GM23248 (cell line): ENCODE measurements around the gene EZR. TPM values are rescaled to one million over a fixed set of nuclear protein-coding genes. Genes with fewer than 3 reads are reported as not detected.

ENCODE experiments used
- DNase-seq: peaks from one replicate; pipeline ENCODE4 v3.0.0-alpha.2; 2015
- H2AFZ ChIP-seq: fragments of 200-600 bp; sonication (generic); 2 replicates; pipeline ENCODE4 v1.6.1; 2016; ENCODE audit warnings: antibody characterized with exemption
- H3F3A ChIP-seq: fragments of 200-600 bp; sonication (generic); 2 replicates; pipeline ENCODE4 v1.6.1; 2016; ENCODE audit warnings: mild to moderate bottlenecking, antibody characterized with exemption, mixed run types; ENCODE audit not compliant: insufficient read depth
- H3K27ac ChIP-seq: fragments of 200-600 bp; sonication (generic); 2 replicates; pipeline ENCODE4 v1.5.1; 2016; ENCODE audit warnings: mild to moderate bottlenecking
- H3K27me3 ChIP-seq: fragments of 200-600 bp; sonication (generic); replicated peaks from 2 replicates; pipeline ENCODE4 v1.6.1; 2016; ENCODE audit warnings: mild to moderate bottlenecking; ENCODE audit not compliant: insufficient read depth
- H3K36me3 ChIP-seq: fragments of 200-600 bp; sonication (generic); 2 replicates; pipeline ENCODE4 v1.6.1; 2016; ENCODE audit warnings: low read depth, mild to moderate bottlenecking
- H3K4me1 ChIP-seq: fragments of 200-600 bp; sonication (generic); 2 replicates; pipeline ENCODE4 v1.6.1; 2016; ENCODE audit warnings: mild to moderate bottlenecking; ENCODE audit not compliant: insufficient read depth
- H3K4me2 ChIP-seq: fragments of 200-600 bp; sonication (generic); one replicate; pipeline ENCODE4 v1.6.1; 2016; ENCODE audit warnings: mild to moderate bottlenecking; ENCODE audit not compliant: unreplicated experiment
- H3K4me3 ChIP-seq: fragments of 200-600 bp; sonication (generic); 2 replicates; pipeline ENCODE4 v1.5.1; 2016; ENCODE audit warnings: mild to moderate bottlenecking
- H3K79me2 ChIP-seq: fragments of 200-600 bp; sonication (generic); 2 replicates; pipeline ENCODE4 v1.6.1; 2016; ENCODE audit warnings: mild to moderate bottlenecking; ENCODE audit not compliant: insufficient read depth
- H3K9ac ChIP-seq: fragments of 200-600 bp; sonication (generic); 2 replicates; pipeline ENCODE4 v1.6.1; 2016; ENCODE audit warnings: mild to moderate bottlenecking
- H3K9me2 ChIP-seq: fragments of 200-600 bp; sonication (generic); 2 replicates; pipeline ENCODE4 v1.6.1; 2016; ENCODE audit warnings: mixed run types, mild to moderate bottlenecking, moderate library complexity; ENCODE audit not compliant: insufficient read depth
- H3K9me3 ChIP-seq: fragments of 200-600 bp; sonication (generic); one replicate; pipeline ENCODE4 v1.6.1; 2017; ENCODE audit warnings: low read depth
- H4K20me1 ChIP-seq: fragments of 200-600 bp; sonication (generic); 2 replicates; pipeline ENCODE4 v1.6.0; 2016; ENCODE audit not compliant: insufficient read depth
- EZH2 ChIP-seq: fragments of 200-600 bp; sonication (generic); IDR thresholded peaks from 2 replicates; pipeline ENCODE4 v1.6.1; 2018; ENCODE audit warnings: antibody characterized with exemption, mild to moderate bottlenecking; ENCODE audit not compliant: insufficient read depth, poor library complexity, severe bottlenecking
- EZH2phosphoT487 ChIP-seq: fragments of 200-600 bp; sonication (generic); IDR thresholded peaks from 2 replicates; pipeline ENCODE4 v1.6.1; 2018; ENCODE audit warnings: antibody characterized with exemption, moderate library complexity, mild to moderate bottlenecking, low read depth; ENCODE audit not compliant: insufficient read depth
- WGBS, 2 experiments: methylation state at CpG; one replicate each; pipeline ENCODE4 v1.1.6; 2015 to 2017; ENCODE audit warnings: low lambda C conversion rate in 2 of 2, low coverage in 1 of 2; ENCODE audit errors: missing lambda C conversion rate in 2 of 2; 5-methylcytosine and 5-hydroxymethylcytosine counted together
- in situ Hi-C: fragments of 300-500 bp; cut with MboI; formaldehyde crosslinking; loops from 2 replicates; pipeline ENCODE4 v1.15.0; 2020
- polyA plus RNA-seq: library from polyadenylated mRNA; unstranded; fragments of >200 nt; fragmentation: Nextera tagmentation; extraction: Ambion mirVana; gene quantifications from 2 replicates; pipeline ENCODE4 v1.2.1, GENCODE V29; 2016
- total RNA-seq: library from RNA; depleted of rRNA; stranded (reverse); fragments of >200 nt; shearing (Covaris generic); gene quantifications from 2 replicates; pipeline ENCODE4 v1.2.3, GENCODE V29; 2014

The EZR gene
- total and polyA plus RNA-seq, 2 experiments from 2014 or later = 52.4 to 65.2 TPM

DNA sequence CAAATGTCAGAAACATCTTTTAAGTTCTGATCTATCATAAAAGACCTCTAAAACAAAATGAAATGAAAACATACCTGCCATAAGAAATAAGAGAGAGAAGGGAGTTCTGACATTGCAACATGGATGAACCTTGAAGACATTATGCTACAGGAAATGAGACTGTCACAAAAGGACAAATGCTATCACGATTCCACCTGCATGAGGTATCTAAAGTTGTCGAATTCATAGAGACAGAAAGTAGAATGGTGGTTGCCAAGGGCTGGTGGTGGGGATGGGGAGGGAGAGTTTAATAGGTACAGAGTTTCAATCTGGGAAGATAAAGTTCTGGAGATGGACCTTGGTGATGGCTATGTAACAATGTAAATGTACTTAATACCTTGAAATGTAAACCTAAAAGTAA lies 3.3 kb downstream of the EZR start:
- no peak overlapping the region for H3K4me2 ChIP-seq
- in situ Hi-C loops = no loop called here
- H3K79me2 ChIP-seq = peaks cover 70% of the 10 kb centered on the region
- H2AFZ ChIP-seq = no peak overlapping the region
- H3K4me1 ChIP-seq = peaks cover 25% of the 10 kb centered on the region
- DNase-seq = no peak
- no peaks in the 10 kb centered on the region for H3K9me2 ChIP-seq
- TF ChIP-seq EZH2 (no peak), EZH2phosphoT487 (no peak)
- H3K9ac ChIP-seq = no peak overlapping the region
- H3K27ac ChIP-seq = no peak overlapping the region
- no peak overlapping the region for H3K4me3 ChIP-seq
- H3K27me3 ChIP-seq = no peaks in the 10 kb centered on the region
- H3F3A ChIP-seq = peaks cover 6% of the 10 kb centered on the region
- H3K9me3 ChIP-seq = no peaks in the 10 kb centered on the region
- H4K20me1 ChIP-seq = no peaks in the 10 kb centered on the region
- no peaks in the 10 kb centered on the region for H3K36me3 ChIP-seq
- WGBS, 2 experiments = 97 to 99% methylated on average over 2 of the region's 2 CpGs

DNA sequence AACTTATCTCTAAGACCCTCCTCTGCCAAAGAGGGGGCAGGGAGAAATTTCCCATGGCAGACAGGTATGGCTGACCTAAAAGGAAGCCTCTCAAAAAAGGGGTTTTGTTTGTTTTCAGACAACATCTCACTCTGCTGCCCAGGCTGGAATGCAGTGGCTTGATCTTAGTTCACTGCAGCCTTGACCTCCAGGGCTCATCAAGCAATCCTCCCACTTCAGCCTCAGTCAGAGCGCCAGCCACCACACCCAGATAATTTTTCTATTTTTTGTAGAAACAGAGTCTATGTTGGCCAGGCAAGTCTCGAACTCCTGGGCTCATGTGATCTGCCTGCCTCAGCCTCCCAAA lies 3.8 kb downstream of the EZR start:
- 93 to 94% methylated on average over 2 of the region's 2 CpGs for WGBS, 2 experiments
- Histone ChIP-seq H3K36me3 (no peaks in the 10 kb centered on the region), H3K4me2 (no peak overlapping the region)

GRCh38 chr6:158813032-158813431 lies 6.1 kb downstream of the EZR start:
- TF ChIP-seq EZH2phosphoT487 (no peak), EZH2 (no peak)
- no peak overlapping the region for H2AFZ ChIP-seq
- peaks cover 99% of the 10 kb centered on the region for H3K79me2 ChIP-seq
- no peaks in the 10 kb centered on the region for H4K20me1 ChIP-seq
- H3K9ac ChIP-seq = no peak overlapping the region
- no peak overlapping the region for H3K4me3 ChIP-seq
- in situ Hi-C loops = no loop called here
- WGBS, 2 experiments = 96 to 98% methylated on average over 3 of the region's 3 CpGs
- H3F3A ChIP-seq = no peaks in the 10 kb centered on the region
- peaks cover 28% of the 10 kb centered on the region for H3K4me1 ChIP-seq
- no peak overlapping the region for H3K27ac ChIP-seq
- 0 out of 2 replicates have a peak, but pooled peaks cover 4% of the 10 kb centered on the region for H3K36me3 ChIP-seq
- DNase-seq = no peak
- no peaks in the 10 kb centered on the region for H3K27me3 ChIP-seq
- H3K9me2 ChIP-seq = no peaks in the 10 kb centered on the region
- no peak overlapping the region for H3K4me2 ChIP-seq
- H3K9me3 ChIP-seq = no peaks in the 10 kb centered on the region

More for the DNA sequence above, 3.8 kb downstream of the EZR start:
- no peak for TF ChIP-seq EZH2phosphoT487
- TF ChIP-seq EZH2 = no peak
- Histone ChIP-seq H3K9me2 (no peaks in the 10 kb centered on the region), H3K79me2 (peaks cover 76% of the 10 kb centered on the region), H3K9ac (no peak overlapping the region), H3K27me3 (no peaks in the 10 kb centered on the region), H3K4me1 (peaks cover 25% of the 10 kb centered on the region), H3K4me3 (0 out of 2 replicates have a peak overlapping the region, but pooled peaks have one; percentile 7), H3K9me3 (no peaks in the 10 kb centered on the region), H3K27ac (no peak overlapping the region), H2AFZ (no peak overlapping the region), H4K20me1 (no peaks in the 10 kb centered on the region), H3F3A (peaks cover 6% of the 10 kb centered on the region)
- in situ Hi-C loops = no loop called here
- DNase-seq = no peak

DNA sequence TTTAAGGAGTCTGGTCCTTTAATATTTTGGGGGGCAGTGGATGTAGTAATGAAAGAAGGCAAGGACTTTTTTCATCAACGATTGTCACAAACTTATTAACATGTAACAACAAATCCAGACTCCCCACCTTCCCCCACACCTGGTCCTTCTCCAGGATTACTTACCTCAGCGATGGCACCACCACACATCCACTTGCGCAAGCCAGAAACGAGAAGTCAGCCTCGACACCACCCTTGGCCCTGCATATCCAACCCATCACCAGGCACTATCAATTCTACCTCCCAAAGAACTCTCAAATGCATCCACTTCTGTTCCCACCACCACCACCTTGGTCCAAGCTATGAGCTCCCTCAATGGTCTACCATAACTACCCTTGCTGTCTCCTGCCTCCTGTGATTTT lies 6.6 kb downstream of the EZR start:
- in situ Hi-C loops = no loop called here
- no peak for DNase-seq
- Histone ChIP-seq H3K27ac (no peak overlapping the region), H3K36me3 (0 out of 2 replicates have a peak, but pooled peaks cover 4% of the 10 kb centered on the region), H3K9me2 (no peaks in the 10 kb centered on the region), H2AFZ (no peak overlapping the region), H3F3A (no peaks in the 10 kb centered on the region), H3K4me2 (no peak overlapping the region), H4K20me1 (no peaks in the 10 kb centered on the region), H3K4me3 (no peak overlapping the region), H3K9ac (no peak overlapping the region), H3K79me2 (peaks cover 100% of the 10 kb centered on the region), H3K4me1 (peaks cover 27% of the 10 kb centered on the region), H3K9me3 (no peaks in the 10 kb centered on the region), H3K27me3 (no peaks in the 10 kb centered on the region)
- 88 to 90% methylated on average over 5 of the region's 5 CpGs for WGBS, 2 experiments
- TF ChIP-seq EZH2phosphoT487 (no peak), EZH2 (no peak)
